SU-DHL-6 (cell line): ENCODE results near the gene SPATA2.

Experiments used
- CTCF ChIP-seq: fragments of 200-600 bp; sonication (generic); IDR thresholded peaks from one replicate; pipeline ENCODE4 v1.5.1; 2017; ENCODE audit warnings: antibody characterized with exemption, mild to moderate bottlenecking, low read length, moderate library complexity; ENCODE audit not compliant: insufficient read depth, poor library complexity, severe bottlenecking
- EZH2phosphoT487 ChIP-seq: fragments of 200-600 bp; sonication (generic), shearing (Covaris generic); conservative IDR thresholded peaks from 2 replicates; pipeline ENCODE4 v1.6.1; 2018; ENCODE audit warnings: mild to moderate bottlenecking, antibody characterized with exemption, low read length, moderate library complexity, mixed read lengths

GRCh38 chr20:49865559-49865958 is 49.8 kb downstream of the SPATA2 start:
- no peak for TF ChIP-seq CTCF
- no peak for TF ChIP-seq EZH2phosphoT487
